Kidney glomerular epithelial cell (primary cell): Measurements from ENCODE around the gene EIF2B5.

Experiments
- DNase-seq: peaks from one replicate; lab custom pipeline; 2025; lab: John Stamatoyannopoulos, UW

EIF2B5 gene

GRCh38 chr3:184173374-184173722, 38.2 kb downstream of the EIF2B5 start:
- no peak for DNase-seq

DNA sequence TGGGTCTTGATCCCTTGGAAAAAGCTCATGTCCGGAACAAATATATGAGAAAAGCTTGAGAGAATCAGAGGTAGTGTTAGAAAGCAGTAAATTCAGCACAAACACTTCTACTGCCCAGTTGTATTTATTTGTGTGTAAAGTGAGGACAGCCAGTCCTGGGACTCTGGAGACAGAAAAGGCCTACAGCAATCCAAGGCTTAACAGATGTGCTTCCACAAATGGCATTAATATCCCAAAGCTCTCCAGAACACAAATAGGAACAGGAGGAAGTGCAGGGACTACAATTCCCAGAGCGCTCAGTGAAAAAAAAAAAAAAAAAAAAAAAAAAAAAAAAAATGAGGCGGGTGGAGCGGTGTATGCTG, 39.1 kb downstream of the EIF2B5 start:
- DNase-seq, result no peak

- DNase-seq, result peak; percentile 90
These were observed 39.7 kb downstream of the EIF2B5 start, which contains the start of gene AP2M1 for GRCh38 chr3:184174646-184175492. Gene AP2M1, plus strand, starts transcription at chr3:184174855. Its CDS starts 2,139 bp downstream, at chr3:184176994.

DNA sequence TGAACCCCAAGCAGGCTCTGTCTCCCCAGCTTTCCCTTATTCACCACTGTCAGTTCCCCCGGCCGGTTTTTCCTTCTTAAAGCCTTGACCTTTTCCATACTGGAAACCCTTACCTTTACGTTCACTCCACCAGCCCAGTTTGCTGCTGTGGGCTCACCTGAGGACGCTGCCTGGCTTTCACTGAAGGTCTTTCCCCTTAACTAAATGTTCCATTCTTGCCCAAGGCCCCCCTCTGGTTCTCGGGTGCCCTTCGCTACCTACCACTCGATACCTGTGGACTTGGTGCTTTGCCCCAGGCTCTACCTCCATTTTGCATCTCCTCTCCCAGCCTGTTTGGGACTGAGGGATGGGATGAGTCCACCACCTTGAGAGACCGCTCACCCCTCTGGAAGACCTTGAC, 40.3 kb downstream of the EIF2B5 start:
- no peak for DNase-seq

GRCh38 chr3:184175981-184176376, 40.8 kb downstream of the EIF2B5 start:
- no peak for DNase-seq

- peak; percentile 95 for DNase-seq
These were observed 41.5 kb downstream of the EIF2B5 start for GRCh38 chr3:184176377-184177330.

DNA sequence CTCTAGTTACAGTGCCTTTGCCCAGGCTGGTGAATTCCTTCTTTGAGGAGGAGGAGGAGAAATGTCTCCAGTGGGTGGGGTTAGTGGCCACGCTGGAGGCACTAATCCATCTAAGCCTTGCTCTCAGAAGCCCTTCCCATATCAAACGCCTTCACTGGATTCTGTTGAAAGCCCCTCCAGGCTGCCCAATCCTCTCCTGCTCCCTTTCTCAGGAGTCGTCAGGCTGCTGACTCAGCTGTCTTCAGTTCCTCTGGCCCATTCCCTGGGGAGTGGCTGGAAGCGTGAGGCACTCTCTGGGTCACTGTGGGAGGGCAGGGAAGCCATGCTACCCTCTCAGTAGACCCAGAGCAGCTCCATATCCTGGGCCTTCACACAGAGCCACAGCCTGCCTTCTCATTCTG, 42.2 kb downstream of the EIF2B5 start:
- peak; percentile 14 for DNase-seq

DNA sequence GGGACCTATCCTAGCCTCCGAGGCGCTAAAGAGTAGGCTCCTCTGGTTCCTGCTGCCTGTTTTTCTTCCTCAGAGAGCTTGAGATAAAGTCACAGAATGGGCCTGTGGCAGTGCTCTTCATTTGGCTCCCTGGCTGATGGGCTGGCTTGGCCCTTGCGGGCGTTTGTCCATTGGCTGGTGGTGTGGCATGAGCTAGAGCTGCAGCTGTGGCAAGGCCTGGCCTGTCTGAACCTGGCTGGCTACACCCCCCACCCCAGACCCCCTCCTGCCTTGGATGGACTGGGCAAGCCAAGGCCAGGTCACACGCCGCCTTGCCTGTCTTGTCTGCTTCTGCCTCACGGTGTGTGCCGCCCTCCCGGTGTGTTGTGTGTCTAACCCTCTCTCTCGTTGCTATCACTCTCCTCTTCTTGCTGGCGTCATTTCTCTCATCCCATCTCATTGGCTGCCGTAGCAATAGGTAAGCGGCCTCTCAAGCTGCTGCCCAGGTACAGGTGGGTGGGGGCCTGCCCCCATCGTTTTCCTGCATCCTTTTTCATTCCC, 42.7 kb downstream of the EIF2B5 start:
- no peak for DNase-seq

- no peak for DNase-seq
These were observed 43.5 kb downstream of the EIF2B5 start for GRCh38 chr3:184178521-184179138.

GRCh38 chr3:184180165-184180564, 45.0 kb downstream of the EIF2B5 start:
- no peak for DNase-seq

- DNase-seq, result no peak
These were observed 46.4 kb downstream of the EIF2B5 start for GRCh38 chr3:184181596-184181995.

- DNase-seq, result no peak
These were observed 48.5 kb downstream of the EIF2B5 start for GRCh38 chr3:184183679-184184078.

- no peak for DNase-seq
These were observed 49.5 kb downstream of the EIF2B5 start for GRCh38 chr3:184184546-184185230.

- peak; percentile 94 for DNase-seq
These were observed 50.5 kb downstream of the EIF2B5 start for GRCh38 chr3:184185461-184186183.

DNA sequence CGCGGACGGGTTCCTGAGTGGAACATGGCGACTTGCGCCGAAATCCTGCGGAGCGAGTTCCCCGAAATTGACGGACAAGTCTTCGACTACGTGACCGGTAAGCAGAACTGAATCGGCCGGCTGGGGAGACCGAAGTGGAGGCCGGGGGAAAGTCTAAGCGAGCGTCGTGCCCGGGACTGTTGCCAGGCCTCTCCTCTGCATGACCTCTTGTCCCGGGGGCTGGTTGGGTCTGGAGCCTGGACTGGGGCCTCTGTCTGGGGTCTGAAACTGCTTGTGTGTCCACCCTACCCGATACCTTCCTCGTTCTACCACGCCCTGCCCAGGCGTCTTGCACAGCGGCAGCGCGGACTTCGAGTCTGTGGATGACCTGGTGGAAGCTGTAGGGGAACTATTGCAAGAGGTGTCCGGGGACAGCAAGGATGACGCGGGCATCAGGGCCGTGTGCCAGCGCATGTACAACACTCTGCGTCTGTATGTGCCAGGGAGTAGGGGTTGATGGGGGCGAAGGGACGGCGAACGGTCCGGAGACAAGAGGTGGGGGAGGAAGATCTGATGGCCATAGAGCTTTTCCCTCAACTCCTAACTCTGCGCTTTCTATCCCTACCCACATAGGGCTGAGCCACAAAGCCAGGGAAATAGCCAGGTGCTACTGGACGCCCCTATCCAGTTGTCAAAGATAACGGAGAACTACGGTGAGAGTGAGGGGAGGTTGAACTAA, 51.2 kb downstream of the EIF2B5 start, which contains the start of gene ABCF3:
Gene ABCF3 (plus strand): TSS at position 16 of the 718 bp plus-strand sequence. CDS start 9 bp downstream, at position 25.
- DNase-seq, result no peak

DNA sequence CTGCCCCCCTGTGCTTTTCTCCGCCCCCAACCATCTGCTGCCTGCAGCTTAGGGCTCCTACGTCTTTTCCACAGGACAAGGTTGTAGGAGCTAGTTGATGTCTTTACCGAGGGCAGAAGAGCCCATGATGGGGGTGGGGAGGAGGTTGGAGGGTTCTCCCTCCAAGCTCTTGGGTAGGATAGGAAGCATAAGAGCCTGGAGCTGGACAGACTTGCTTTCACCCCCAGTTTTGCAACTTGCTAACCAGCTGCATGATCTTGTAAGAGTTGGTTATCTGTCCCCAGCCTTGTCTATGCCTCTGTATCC, 51.7 kb downstream of the EIF2B5 start:
- DNase-seq, result no peak

GRCh38 chr3:184188080-184188479, 52.9 kb downstream of the EIF2B5 start:
- no peak for DNase-seq

GRCh38 chr3:184189421-184189820, 54.3 kb downstream of the EIF2B5 start:
- DNase-seq, result no peak

- DNase-seq, result no peak
These were observed 57.7 kb downstream of the EIF2B5 start for GRCh38 chr3:184192889-184193288.

DNA sequence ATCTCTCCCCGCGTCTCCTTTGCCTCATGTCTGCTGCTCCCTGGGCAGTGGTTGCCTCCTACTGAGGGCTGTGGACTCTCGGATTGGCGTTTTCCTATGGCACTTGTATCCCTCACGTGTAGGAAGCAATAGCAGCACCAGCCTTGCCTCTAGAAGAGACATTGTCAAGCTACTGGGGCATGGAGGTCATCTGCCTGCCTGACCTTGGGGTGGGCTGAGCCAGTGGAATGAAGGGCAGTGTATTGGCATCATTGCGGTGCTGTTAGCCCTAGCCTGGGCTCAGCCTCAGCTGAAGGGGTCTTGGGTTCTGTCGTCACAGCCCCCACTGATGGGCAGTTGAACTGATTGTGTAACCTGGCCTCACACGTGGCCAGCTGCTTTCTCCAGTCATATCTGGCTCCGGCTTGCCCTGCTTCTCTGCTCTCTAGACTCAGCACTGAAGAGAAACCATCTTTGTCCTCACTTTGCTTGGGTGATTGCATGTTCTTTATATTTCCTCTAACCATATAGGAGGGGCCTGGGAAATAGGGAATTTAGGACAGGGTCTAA, 58.9 kb downstream of the EIF2B5 start:
- no peak for DNase-seq
